K562 (cell line): Measurements from ENCODE around the gene NECAB3. TPM values are rescaled to one million over a fixed set of nuclear protein-coding genes. Genes with fewer than 3 reads are reported as not detected.

Source experiments
- ATAC-seq: fragments of 200-7000 bp; cut with Tn5 transposase; 3 replicates; pipeline ENCODE4 v1.9.1; 2020; ENCODE audit warnings: moderate library complexity
- BruUV-seq: library from RNA; stranded (reverse); fragments of 400-500 nt; replicated peaks from 2 replicates; lab custom pipeline; 2021; lab: Mats Ljungman, UMichigan
- CTCF ChIA-PET: fragments of 300-600 bp; formaldehyde crosslinking; extraction: SDS; loops from one replicate; lab custom pipeline; 2021; ENCODE audit warnings: low intra/inter-chr PET ratio; lab: Yijun Ruan, JAX
- POLR2A ChIA-PET: fragments of 300-600, 350-650 bp; sonication (Branson Sonifier 250); formaldehyde crosslinking; extraction: SDS; loops from one replicate; lab custom pipeline; 2021; ENCODE audit warnings: antibody characterized with exemption, inconsistent platforms; lab: Yijun Ruan, JAX
- DNase-seq, 4 experiments: peaks; one replicate each; pipeline versions ENCODE4 v3.0.0 to v3.0.0-alpha.2; 2011 to 2018; ENCODE audit warnings: low spot score in 3 of 4, mixed read lengths in 3 of 4; ENCODE audit errors: extremely low read depth in 1 of 4
- FAIRE-seq: peaks from 2 replicates; lab custom pipeline; 2011; peaks lifted over from hg19 to GRCh38; lab: Jason Lieb, UNC
- H2AFZ ChIP-seq: 2 replicates; pipeline ENCODE4 v1.6.0; 2011; ENCODE audit warnings: low read depth, low read length, control low read depth, inconsistent platforms
- H3K27ac ChIP-seq: fragments of 200-600 bp; 3 replicates; pipeline ENCODE4 v1.8.0; 2011; ENCODE audit warnings: low read depth, mild to moderate bottlenecking, control low read depth, inconsistent platforms, low read length, moderate library complexity, mixed read lengths; ENCODE audit errors: extremely low read depth
- H3K27me3 ChIP-seq, 2 experiments: fragments of 300-600 bp in 1 of 2; 2 replicates in 1 of 2; 3 replicates in 1 of 2; pipeline versions ENCODE4 v1.6.0 to v1.8.0; 2011; ENCODE audit warnings: inconsistent platforms in 2 of 2, low read length in 2 of 2, mild to moderate bottlenecking in 1 of 2, mixed read lengths in 1 of 2, moderate library complexity in 1 of 2; ENCODE audit not compliant: control insufficient read depth in 2 of 2, insufficient read depth in 2 of 2
- H3K36me3 ChIP-seq: fragments of 300-600 bp; 3 replicates; pipeline ENCODE4 v1.8.0; 2011; ENCODE audit warnings: mild to moderate bottlenecking, low read length, inconsistent platforms; ENCODE audit not compliant: control insufficient read depth, insufficient read depth
- H3K4me1 ChIP-seq, 2 experiments: fragments of 200-600 bp in 1 of 2; replicated peaks in 1 of 2; 2 replicates in 1 of 2; 3 replicates in 1 of 2; pipeline versions ENCODE4 v1.5.1 to v1.8.0; 2011; ENCODE audit warnings: inconsistent platforms in 2 of 2, low read length in 2 of 2, mild to moderate bottlenecking in 1 of 2, mixed read lengths in 1 of 2, moderate library complexity in 1 of 2; ENCODE audit not compliant: control insufficient read depth in 2 of 2, insufficient read depth in 2 of 2
- H3K4me2 ChIP-seq: 2 replicates; pipeline ENCODE4 v1.6.1; 2011; ENCODE audit warnings: low read length, control low read depth, inconsistent platforms, mixed read lengths; ENCODE audit not compliant: insufficient read depth
- H3K4me3 ChIP-seq: fragments of 200-600 bp; sonication (generic), shearing (Covaris generic); 2 replicates; pipeline ENCODE4 v1.5.1; 2016; ENCODE audit warnings: control low read depth, inconsistent platforms
- H3K79me2 ChIP-seq: fragments of 200-600 bp; 3 replicates; pipeline ENCODE4 v1.8.0; 2011; ENCODE audit warnings: low read length, inconsistent platforms; ENCODE audit not compliant: control insufficient read depth, insufficient read depth
- H3K9ac ChIP-seq, 2 experiments: 2 replicates each; pipeline versions ENCODE4 v1.6.0 to v1.6.1; 2011; ENCODE audit warnings: low read depth in 2 of 2, low read length in 2 of 2, control low read depth in 1 of 2, inconsistent platforms in 1 of 2, mild to moderate bottlenecking in 1 of 2, mixed read lengths in 1 of 2; ENCODE audit not compliant: insufficient read depth in 1 of 2
- H3K9me1 ChIP-seq: one replicate; pipeline ENCODE4 v1.6.0; 2011; ENCODE audit warnings: inconsistent platforms, mild to moderate bottlenecking, low read length, moderate library complexity; ENCODE audit not compliant: control insufficient read depth, insufficient read depth
- H3K9me3 ChIP-seq: replicated peaks from 2 replicates; pipeline ENCODE4 v1.5.1; 2011; ENCODE audit warnings: low read depth, low read length, inconsistent platforms; ENCODE audit not compliant: control insufficient read depth, insufficient read depth
- H4K20me1 ChIP-seq: replicated peaks from 2 replicates; pipeline ENCODE4 v1.6.1; 2011; ENCODE audit warnings: low read length, inconsistent platforms, mixed read lengths; ENCODE audit not compliant: control insufficient read depth, insufficient read depth
- HCFC1 ChIP-seq: IDR thresholded peaks from 2 replicates; pipeline ENCODE4 v1.6.1; 2012; ENCODE audit warnings: low read depth, low read length, improper control_type of control experiment
- HDAC2 ChIP-seq: fragments of 450-650 bp; IDR thresholded peaks from 2 replicates; pipeline ENCODE4 v1.6.1; 2016; ENCODE audit warnings: mild to moderate bottlenecking
- MYNN ChIP-seq, 2 experiments: sonication (generic); formaldehyde crosslinking in 1 of 2; IDR thresholded peaks; 2 replicates each; pipeline versions ENCODE4 v1.5.0 to v1.6.1; 2016 to 2020; ENCODE audit warnings: antibody characterized with exemption in 1 of 2, missing genetic modification reagents in 1 of 2
- NCOA6 ChIP-seq: fragments of 450-650 bp; IDR thresholded peaks from 2 replicates; pipeline ENCODE4 v1.6.1; 2017; ENCODE audit warnings: mild to moderate bottlenecking
- NFIC ChIP-seq: fragments of 450-650 bp; IDR thresholded peaks from 2 replicates; pipeline ENCODE4 v1.6.1; 2017; ENCODE audit warnings: mild to moderate bottlenecking, inconsistent platforms
- PCBP1 ChIP-seq: fragments of 200-400 bp; formaldehyde crosslinking; IDR thresholded peaks from 2 replicates; pipeline ENCODE4 v1.6.1; 2018; ENCODE audit warnings: mild to moderate bottlenecking, low read depth, low read length; ENCODE audit not compliant: poor library complexity, severe bottlenecking
- SMARCC2 ChIP-seq: fragments of 450-650 bp; IDR thresholded peaks from 2 replicates; pipeline ENCODE4 v1.6.1; 2017; ENCODE audit warnings: antibody characterized with exemption, moderate library complexity, mild to moderate bottlenecking, low read depth
- SMC3 ChIP-seq: conservative IDR thresholded peaks from 2 replicates; pipeline ENCODE4 v1.6.1; 2011; ENCODE audit warnings: low read depth, low read length, improper control_type of control experiment; ENCODE audit not compliant: insufficient read depth
- WGBS: fragments of 100-300 bp; shearing (Covaris generic); methylation state at CpG from one replicate; pipeline ENCODE4 v1.1.6; 2016; ENCODE audit warnings: low coverage, mixed read lengths; ENCODE audit not compliant: insufficient coverage; ENCODE audit errors: missing lambda C conversion rate; 5-methylcytosine and 5-hydroxymethylcytosine counted together
- in situ Hi-C: fragments of 300-500 bp; cut with MboI; formaldehyde crosslinking; loops from 4 replicates; pipeline ENCODE4 v1.15.0; 2018; ENCODE audit warnings: inconsistent platforms, mixed read lengths
- intact Hi-C: fragments of 100-400 bp; cut with micrococcal nuclease; formaldehyde crosslinking; loops from 2 replicates; pipeline ENCODE4 v1.14.2; 2022
- polyA plus RNA-seq, 8 experiments: library from polyadenylated mRNA; depleted of rRNA in 4 of 8; stranded (reverse) in 5 of 8; unstranded in 3 of 8; fragments of >200 nt; fragmentation: Nextera tagmentation in 2 of 8; fragmentation: Illumina TruSeq in 1 of 8; extraction: Ambion mirVana in 2 of 8; extraction: Trizol in 1 of 8; gene quantifications; 2 replicates each; pipeline versions ENCODE4 v1.2.1 to v1.2.3, GENCODE V29; 2011 to 2014; ENCODE audit warnings: inconsistent platforms in 1 of 8, missing spikeins in 1 of 8
- total RNA-seq, 7 experiments: library from RNA; depleted of rRNA in 6 of 7; stranded (reverse); fragments of >200 nt in 6 of 7; fragmentation: Illumina TruSeq in 2 of 7; extraction: Trizol in 2 of 7; gene quantifications; 2 replicates each; pipeline versions ENCODE4 v1.2.1 to v1.2.3, GENCODE V29; 2011 to 2021; ENCODE audit warnings: low replicate concordance in 1 of 7
- TF ChIP-seq, protein P1 (sequence below), 2 experiments: fragments of 450-650 bp in 1 of 2; sonication (generic) in 1 of 2; formaldehyde crosslinking in 1 of 2; IDR thresholded peaks in 1 of 2; conservative IDR thresholded peaks in 1 of 2; 2 replicates each; pipeline versions ENCODE4 v1.6.1 to v1.8.1; 2016 to 2023; ENCODE audit warnings: mild to moderate bottlenecking in 2 of 2, moderate library complexity in 2 of 2, inconsistent platforms in 1 of 2, missing genetic modification reagents in 1 of 2
- TF ChIP-seq, protein P2 (sequence below): fragments of 250-450 bp; sonication (Bioruptor Pico); IDR thresholded peaks from 2 replicates; pipeline ENCODE4 v1.8.0; 2021; ENCODE audit warnings: moderate library complexity, mild to moderate bottlenecking, inconsistent platforms
- TF ChIP-seq, protein P3 (sequence below), 3 experiments: fragments of 200-800 bp in 1 of 3; sonication (Bioruptor generic) in 1 of 3; sonication (generic) in 1 of 3; formaldehyde crosslinking in 1 of 3; IDR thresholded peaks; 2 replicates each; pipeline versions ENCODE4 v1.6.1 to v1.8.0; 2016 to 2022; ENCODE audit warnings: mild to moderate bottlenecking in 2 of 3, missing compliant biosample characterization in 2 of 3, missing genetic modification characterization in 2 of 3, missing genetic modification reagents in 1 of 3
- TF ChIP-seq, protein P4 (sequence below), 2 experiments: fragments of 450-650 bp; IDR thresholded peaks; 2 replicates each; pipeline ENCODE4 v1.6.1; 2016
- TF ChIP-seq, protein P5 (sequence below): sonication (generic); formaldehyde crosslinking; IDR thresholded peaks from 2 replicates; pipeline ENCODE4 v1.8.0; 2022; ENCODE audit warnings: mild to moderate bottlenecking, missing genetic modification reagents

NECAB3 gene
- total and polyA plus RNA-seq, 9 of the 15 experiments (the other 6 are each of a cell fraction or from before 2014, with no cell fraction given) = 0.94 to 63.3 (median 31.5) TPM

DNA sequence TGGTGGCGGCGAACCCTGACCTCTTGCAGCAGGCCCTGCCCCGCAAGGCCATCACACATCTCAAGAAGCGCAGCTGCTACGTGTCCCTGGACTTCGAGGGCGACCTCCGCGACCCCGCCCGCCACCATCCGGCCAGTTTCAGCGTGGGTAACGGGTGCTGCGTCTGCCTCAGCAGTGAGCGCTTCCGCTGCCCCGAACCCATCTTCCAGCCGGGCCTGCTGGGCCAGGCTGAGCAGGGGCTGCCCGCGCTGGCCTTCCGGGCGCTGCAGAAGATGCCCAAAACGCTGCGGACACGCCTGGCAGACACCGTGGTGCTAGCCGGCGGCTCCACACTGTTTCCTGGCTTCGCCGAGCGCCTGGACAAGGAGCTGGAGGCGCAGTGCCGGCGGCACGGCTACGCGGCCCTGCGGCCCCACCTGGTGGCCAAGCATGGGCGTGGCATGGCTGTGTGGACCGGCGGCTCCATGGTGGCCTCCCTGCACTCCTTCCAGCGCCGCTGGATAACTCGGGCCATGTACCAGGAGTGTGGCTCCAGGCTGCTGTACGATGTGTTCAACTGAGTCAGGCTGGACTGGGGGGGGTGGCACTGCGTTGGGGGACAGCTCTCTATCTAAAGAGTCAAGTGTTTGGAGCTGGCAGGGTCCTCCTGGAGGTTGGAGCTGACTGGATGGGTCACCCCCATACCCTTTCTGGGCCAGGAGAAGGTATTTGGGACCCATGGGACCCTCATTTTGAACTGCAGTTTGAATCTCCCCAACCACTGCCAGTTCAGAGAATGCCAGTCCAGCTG is 6.4 kb downstream of the NECAB3 start:
- in situ Hi-C loops = loop anchor here (5.0 kb wide), 1 partner anchor 59 kb away; no protein-coding TSS in a partner anchor
- H3K27me3 ChIP-seq = no peaks in the 10 kb centered on the region
- H3K4me2 ChIP-seq = no peak overlapping the region
- no peak overlapping the region for H3K27ac ChIP-seq
- H3K79me2 ChIP-seq = peaks cover 28% of the 10 kb centered on the region
- peaks cover 54% of the 10 kb centered on the region for H3K36me3 ChIP-seq
- intact Hi-C loops = loop anchor here (2.0 kb wide), 1 partner anchor 65 kb away; no protein-coding TSS in a partner anchor
- BruUV-seq = no TSS peak
- ChIA-PET CTCF (interaction anchor here (0.9 kb wide), 1 partner anchor 210 kb away, joined by 4 read pairs; no protein-coding TSS in a partner anchor), POLR2A (interaction anchor here (0.6 to 5.4 kb wide), 6 partner anchors 12 to 400 kb away, joined by 3 to 51 read pairs (median 3); partner anchors contain the start of gene CBFA2T2)
- H3K4me3 ChIP-seq = no peak overlapping the region
- ATAC-seq = peak; percentile 14
- peaks cover 5% of the 10 kb centered on the region for H3K9me1 ChIP-seq
- H2AFZ ChIP-seq = no peak overlapping the region
- 97% methylated on average over 26 of the region's 47 CpGs for WGBS
- FAIRE-seq = no peak
- peak; percentile 56 to 69 (median 60) for DNase-seq
- H3K9ac ChIP-seq = no peak overlapping the region; a peak in 1 of 4 replicates
- H4K20me1 ChIP-seq = peaks cover 7% of the 10 kb centered on the region; the same call in 1 of the 2 replicates
- peaks cover 24 to 63% of the 10 kb centered on the region in 2 experiments for H3K4me1 ChIP-seq
- H3K9me3 ChIP-seq = no peaks in the 10 kb centered on the region
- TF ChIP-seq, protein P1, sequence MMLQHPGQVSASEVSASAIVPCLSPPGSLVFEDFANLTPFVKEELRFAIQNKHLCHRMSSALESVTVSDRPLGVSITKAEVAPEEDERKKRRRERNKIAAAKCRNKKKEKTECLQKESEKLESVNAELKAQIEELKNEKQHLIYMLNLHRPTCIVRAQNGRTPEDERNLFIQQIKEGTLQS (IDR thresholded peaks at IDR 0.05) = peak; percentile 63
- TF ChIP-seq, protein P1 (CRISPR knock-in tag; conservative IDR thresholded peaks at IDR 0.05) = no peak
- no peak for TF ChIP-seq NCOA6
- peak; percentile 42; the same call in 1 of the 2 replicates for TF ChIP-seq SMC3
- TF ChIP-seq, protein P2, sequence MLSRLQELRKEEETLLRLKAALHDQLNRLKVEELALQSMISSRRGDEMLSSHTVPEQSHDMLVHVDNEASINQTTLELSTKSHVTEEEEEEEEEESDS (CRISPR knock-in tag) = no peak
- TF ChIP-seq HDAC2 = no peak
- TF ChIP-seq NFIC = peak; percentile 43
- TF ChIP-seq, protein P3, sequence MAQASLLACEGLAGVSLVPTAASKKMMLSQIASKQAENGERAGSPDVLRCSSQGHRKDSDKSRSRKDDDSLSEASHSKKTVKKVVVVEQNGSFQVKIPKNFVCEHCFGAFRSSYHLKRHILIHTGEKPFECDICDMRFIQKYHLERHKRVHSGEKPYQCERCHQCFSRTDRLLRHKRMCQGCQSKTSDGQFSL (CRISPR knock-in tag; IDR thresholded peaks at IDR 0.05) = no peak
- TF ChIP-seq, protein P3 (tag; IDR thresholded peaks at IDR 0.05) = no peak
- TF ChIP-seq MYNN (IDR thresholded peaks at IDR 0.05) = no peak
- TF ChIP-seq MYNN (CRISPR knock-in tag; IDR thresholded peaks at IDR 0.05) = no peak
- TF ChIP-seq HCFC1 = 0 out of 2 replicates have a peak, but pooled peaks have one; percentile 33
- TF ChIP-seq, protein P4, sequence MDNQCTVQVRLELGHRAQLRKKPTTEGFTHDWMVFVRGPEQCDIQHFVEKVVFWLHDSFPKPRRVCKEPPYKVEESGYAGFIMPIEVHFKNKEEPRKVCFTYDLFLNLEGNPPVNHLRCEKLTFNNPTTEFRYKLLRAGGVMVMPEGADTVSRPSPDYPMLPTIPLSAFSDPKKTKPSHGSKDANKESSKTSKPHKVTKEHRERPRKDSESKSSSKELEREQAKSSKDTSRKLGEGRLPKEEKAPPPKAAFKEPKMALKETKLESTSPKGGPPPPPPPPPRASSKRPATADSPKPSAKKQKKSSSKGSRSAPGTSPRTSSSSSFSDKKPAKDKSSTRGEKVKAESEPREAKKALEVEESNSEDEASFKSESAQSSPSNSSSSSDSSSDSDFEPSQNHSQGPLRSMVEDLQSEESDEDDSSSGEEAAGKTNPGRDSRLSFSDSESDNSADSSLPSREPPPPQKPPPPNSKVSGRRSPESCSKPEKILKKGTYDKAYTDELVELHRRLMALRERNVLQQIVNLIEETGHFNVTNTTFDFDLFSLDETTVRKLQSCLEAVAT (IDR thresholded peaks at IDR 0.05) = peak in 1 of 2 experiments; percentile 43; a peak in 1 of 4 replicates
- TF ChIP-seq, protein P5, sequence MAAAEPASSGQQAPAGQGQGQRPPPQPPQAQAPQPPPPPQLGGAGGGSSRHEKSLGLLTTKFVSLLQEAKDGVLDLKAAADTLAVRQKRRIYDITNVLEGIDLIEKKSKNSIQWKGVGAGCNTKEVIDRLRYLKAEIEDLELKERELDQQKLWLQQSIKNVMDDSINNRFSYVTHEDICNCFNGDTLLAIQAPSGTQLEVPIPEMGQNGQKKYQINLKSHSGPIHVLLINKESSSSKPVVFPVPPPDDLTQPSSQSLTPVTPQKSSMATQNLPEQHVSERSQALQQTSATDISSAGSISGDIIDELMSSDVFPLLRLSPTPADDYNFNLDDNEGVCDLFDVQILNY (CRISPR knock-in tag) = no peak
- no peak for TF ChIP-seq SMARCC2
- TF ChIP-seq PCBP1 = peak; percentile 54
